WERI-Rb-1 (cell line): ENCODE results near the gene CKAP5.

ENCODE experiments used
- DNase-seq: peaks from one replicate; pipeline ENCODE4 v3.0.0-alpha.2; 2020
- H3K27ac ChIP-seq: fragments of 250-450 bp; sonication (Bioruptor Pico); 2 replicates; pipeline ENCODE4 v1.5.1; 2020; ENCODE audit warnings: mild to moderate bottlenecking, moderate library complexity
- H3K27me3 ChIP-seq: fragments of 250-450 bp; sonication (Bioruptor Pico); 2 replicates; pipeline ENCODE4 v1.5.1; 2021; ENCODE audit warnings: mild to moderate bottlenecking, low read depth, moderate library complexity; ENCODE audit not compliant: insufficient read depth, severe bottlenecking
- H3K36me3 ChIP-seq: fragments of 250-450 bp; sonication (Bioruptor Pico); 2 replicates; pipeline ENCODE4 v1.5.1; 2020; ENCODE audit warnings: mild to moderate bottlenecking, moderate library complexity
- H3K4me3 ChIP-seq: 2 replicates; pipeline ENCODE4 v1.5.1; 2011; ENCODE audit warnings: low read depth, mild to moderate bottlenecking, control low read depth, low read length
- H3K9me3 ChIP-seq: fragments of 250-450 bp; sonication (Bioruptor Pico); 2 replicates; pipeline ENCODE4 v1.5.1; 2021; ENCODE audit warnings: mild to moderate bottlenecking, moderate library complexity; ENCODE audit not compliant: severe bottlenecking
- CTCF ChIP-seq: IDR thresholded peaks from 2 replicates; pipeline ENCODE4 v1.5.1; 2011; ENCODE audit warnings: low read depth, mild to moderate bottlenecking, control low read depth, inconsistent platforms, low read length

CKAP5 gene

GRCh38 chr11:46729110-46730027 lies 116.7 kb downstream of the CKAP5 start:
- H3K27ac ChIP-seq: no peak overlapping the region
- H3K4me3 ChIP-seq: no peak overlapping the region
- TF ChIP-seq CTCF: no peak

DNA sequence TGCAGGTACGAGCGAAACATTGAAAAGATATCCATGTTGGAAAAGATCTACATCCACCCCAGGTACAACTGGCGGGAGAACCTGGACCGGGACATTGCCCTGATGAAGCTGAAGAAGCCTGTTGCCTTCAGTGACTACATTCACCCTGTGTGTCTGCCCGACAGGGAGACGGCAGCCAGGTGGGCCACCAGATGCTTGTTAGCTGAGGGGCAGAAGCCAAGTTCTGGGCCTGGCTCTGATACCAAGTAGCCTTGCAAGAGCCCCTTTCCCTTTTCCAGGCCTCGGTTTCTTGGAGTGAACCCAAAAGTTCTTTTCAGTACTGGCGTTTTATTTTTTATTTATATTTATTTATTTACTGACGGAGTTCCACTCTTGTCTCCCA lies 117.4 kb downstream of the CKAP5 start:
- no peaks in the 10 kb centered on the region for H3K36me3 ChIP-seq
- no peak overlapping the region for H3K27ac ChIP-seq
- no peak for TF ChIP-seq CTCF
- no peaks in the 10 kb centered on the region for H3K9me3 ChIP-seq
- H3K27me3 ChIP-seq: no peaks in the 10 kb centered on the region
- no peak for DNase-seq
- H3K4me3 ChIP-seq: no peak overlapping the region

More at GRCh38 chr11:46729110-46730027, 116.7 kb downstream of the CKAP5 start:
- no peak for DNase-seq
- H3K36me3 ChIP-seq: no peaks in the 10 kb centered on the region
- no peaks in the 10 kb centered on the region for H3K9me3 ChIP-seq
- H3K27me3 ChIP-seq: no peaks in the 10 kb centered on the region

- Histone ChIP-seq H3K27me3 (no peaks in the 10 kb centered on the region), H3K36me3 (no peaks in the 10 kb centered on the region), H3K9me3 (no peaks in the 10 kb centered on the region), H3K4me3 (no peak overlapping the region), H3K27ac (no peak overlapping the region)
- no peak for TF ChIP-seq CTCF
- DNase-seq: no peak
Measured at GRCh38 chr11:46727952-46728658, 118.0 kb downstream of the CKAP5 start.

GRCh38 chr11:46726206-46726862 lies 119.7 kb downstream of the CKAP5 start:
- Histone ChIP-seq H3K27ac (no peak overlapping the region), H3K9me3 (no peaks in the 10 kb centered on the region), H3K4me3 (no peak overlapping the region), H3K36me3 (no peaks in the 10 kb centered on the region), H3K27me3 (no peaks in the 10 kb centered on the region)
- TF ChIP-seq CTCF: no peak
- no peak for DNase-seq

GRCh38 chr11:46725338-46726205 lies 120.5 kb downstream of the CKAP5 start:
- Histone ChIP-seq H3K27ac (no peak overlapping the region), H3K27me3 (no peaks in the 10 kb centered on the region), H3K4me3 (no peak overlapping the region), H3K36me3 (no peaks in the 10 kb centered on the region), H3K9me3 (no peaks in the 10 kb centered on the region)
- TF ChIP-seq CTCF: no peak
- no peak for DNase-seq
